ENCODE results near the gene PWWP2B.

The PWWP2B gene

DNA sequence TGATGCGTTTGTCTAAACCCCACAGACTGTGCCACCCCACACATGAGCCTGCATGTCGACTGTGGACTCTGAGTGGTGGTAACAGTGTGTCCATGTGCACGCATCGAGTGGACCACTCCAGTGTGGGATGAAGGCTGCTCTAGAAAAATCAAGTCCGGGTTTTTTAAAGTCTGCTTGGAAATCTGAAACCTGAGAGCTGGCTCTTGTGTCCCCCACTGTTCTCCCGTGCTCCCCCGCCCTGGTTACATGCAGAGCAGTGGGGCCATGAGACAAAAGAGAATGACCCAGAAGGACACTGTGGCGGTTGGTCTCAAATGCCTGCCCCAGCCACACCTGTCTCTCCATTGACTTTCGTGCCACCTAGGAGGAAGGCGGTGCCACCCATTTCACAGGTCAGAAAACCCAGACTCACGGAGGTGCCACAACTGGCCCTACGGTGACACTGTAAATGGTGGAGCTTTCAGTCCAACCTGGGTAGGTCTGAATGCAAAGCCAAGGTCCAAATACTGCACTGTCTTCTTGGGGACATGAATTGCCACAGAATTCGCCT is 27.3 kb upstream of the PWWP2B start:
- TF ChIP-seq ZFX (IDR thresholded peaks at IDR 0.05), result no peak
- TF ChIP-seq, protein P1, sequence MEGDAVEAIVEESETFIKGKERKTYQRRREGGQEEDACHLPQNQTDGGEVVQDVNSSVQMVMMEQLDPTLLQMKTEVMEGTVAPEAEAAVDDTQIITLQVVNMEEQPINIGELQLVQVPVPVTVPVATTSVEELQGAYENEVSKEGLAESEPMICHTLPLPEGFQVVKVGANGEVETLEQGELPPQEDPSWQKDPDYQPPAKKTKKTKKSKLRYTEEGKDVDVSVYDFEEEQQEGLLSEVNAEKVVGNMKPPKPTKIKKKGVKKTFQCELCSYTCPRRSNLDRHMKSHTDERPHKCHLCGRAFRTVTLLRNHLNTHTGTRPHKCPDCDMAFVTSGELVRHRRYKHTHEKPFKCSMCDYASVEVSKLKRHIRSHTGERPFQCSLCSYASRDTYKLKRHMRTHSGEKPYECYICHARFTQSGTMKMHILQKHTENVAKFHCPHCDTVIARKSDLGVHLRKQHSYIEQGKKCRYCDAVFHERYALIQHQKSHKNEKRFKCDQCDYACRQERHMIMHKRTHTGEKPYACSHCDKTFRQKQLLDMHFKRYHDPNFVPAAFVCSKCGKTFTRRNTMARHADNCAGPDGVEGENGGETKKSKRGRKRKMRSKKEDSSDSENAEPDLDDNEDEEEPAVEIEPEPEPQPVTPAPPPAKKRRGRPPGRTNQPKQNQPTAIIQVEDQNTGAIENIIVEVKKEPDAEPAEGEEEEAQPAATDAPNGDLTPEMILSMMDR (conservative IDR thresholded peaks at IDR 0.05), result no peak
- H3K27ac ChIP-seq, result no peak overlapping the region

DNA sequence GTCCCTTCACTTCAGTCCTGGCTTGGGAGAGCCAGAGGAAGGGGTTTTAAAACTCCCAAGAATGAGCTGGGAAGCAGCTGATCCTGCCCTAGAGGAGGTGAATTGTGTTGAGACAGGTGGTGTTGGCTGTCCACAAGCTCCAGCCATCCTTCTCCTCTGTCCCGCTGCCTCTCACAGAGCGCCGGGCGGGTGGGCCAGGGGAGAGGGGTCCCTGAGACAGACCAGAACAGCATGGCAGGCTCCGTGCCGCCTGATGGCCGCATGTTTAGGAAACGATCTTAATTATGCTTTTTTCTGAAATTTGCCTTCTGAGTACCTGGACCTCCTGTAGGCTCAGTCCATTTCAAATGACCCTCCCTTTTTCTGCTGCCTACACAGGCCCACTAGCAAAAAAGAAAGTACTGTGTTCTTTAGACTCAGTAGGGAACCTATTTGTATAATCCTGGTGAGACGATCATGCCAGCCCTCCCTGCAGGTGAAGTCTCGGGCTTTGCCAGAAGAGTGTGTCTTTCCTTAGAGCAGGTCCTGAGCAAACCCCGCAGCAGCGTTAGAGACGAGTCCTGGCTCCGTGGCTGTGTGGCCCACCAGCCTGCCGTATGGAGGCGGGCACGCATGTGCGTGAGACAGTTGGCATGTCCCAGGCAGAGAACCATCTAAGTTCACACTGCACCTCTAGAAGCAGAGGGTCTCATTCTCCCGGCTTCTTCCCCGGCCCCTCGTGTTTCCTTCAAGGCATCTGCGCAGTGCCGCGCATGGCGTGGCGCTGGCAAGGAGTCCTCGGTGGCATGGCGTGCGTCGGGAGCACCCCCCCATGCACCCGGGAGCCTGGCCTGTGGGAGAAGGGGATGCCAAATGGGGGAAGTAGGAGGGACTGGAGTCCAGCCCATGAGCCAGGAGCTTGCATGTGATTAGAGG is 26.3 kb upstream of the PWWP2B start:
- TF ChIP-seq, protein P1 (conservative IDR thresholded peaks at IDR 0.05), result no peak
- no peak for TF ChIP-seq ZFX (IDR thresholded peaks at IDR 0.05)

DNA sequence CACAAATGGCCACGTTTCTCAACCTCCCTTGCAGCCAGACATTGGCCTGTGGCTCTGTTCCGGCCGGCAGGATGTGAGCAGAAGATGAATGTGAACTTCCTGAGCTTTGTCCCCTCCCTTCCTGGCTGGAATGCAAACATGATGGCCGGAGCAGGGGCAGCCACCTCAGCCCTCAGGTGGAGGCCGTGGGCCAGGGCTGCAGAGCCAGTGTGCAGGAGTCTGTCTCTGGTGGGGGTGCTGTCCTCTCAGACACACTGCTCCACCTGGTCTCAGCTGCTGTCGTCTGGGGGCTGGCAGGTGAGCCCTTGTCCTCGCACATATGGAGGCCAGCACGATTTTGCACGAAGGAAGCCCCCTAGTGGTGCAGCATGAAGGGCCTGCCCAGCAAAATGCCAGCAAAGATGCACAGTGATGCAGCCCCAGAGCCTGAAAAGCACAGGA is 25.3 kb upstream of the PWWP2B start:
- no peak overlapping the region for H3K27ac ChIP-seq
- TF ChIP-seq, protein P1 (conservative IDR thresholded peaks at IDR 0.05), result no peak; the same call in 1 of the 2 replicates
- TF ChIP-seq ZFX (IDR thresholded peaks at IDR 0.05), result no peak

More for the DNA sequence above, 26.3 kb upstream of the PWWP2B start:
- H3K27ac ChIP-seq, result no peak overlapping the region

DNA sequence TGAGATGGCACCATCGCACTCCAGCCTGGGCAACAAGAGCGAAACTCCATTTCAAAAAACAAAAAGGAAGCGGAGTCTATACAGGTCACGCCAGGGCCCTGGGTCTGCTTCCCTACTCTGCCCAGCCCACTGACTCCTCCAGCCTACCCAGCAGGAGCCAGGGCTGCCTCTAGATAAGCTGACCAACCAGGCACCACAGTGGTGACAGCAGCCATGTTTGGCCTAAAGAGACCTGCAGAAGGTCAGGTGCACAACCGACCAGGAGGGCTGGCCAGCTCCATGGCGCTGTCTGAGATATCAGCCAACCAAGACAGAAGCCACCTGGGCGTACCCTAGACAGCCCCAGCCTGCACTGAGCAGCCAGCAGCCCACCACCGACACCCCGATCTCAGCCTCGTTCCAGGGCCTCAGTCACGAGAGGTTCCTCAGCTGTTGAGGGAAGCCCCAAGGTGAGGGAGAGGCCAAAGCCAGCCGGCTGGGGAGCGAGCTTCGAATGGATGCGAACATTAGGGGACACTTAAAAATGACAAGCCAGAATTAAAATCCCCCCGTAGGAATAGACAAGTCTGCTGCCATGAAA is 24.4 kb upstream of the PWWP2B start:
- no peak overlapping the region for H3K27ac ChIP-seq
- TF ChIP-seq ZFX (IDR thresholded peaks at IDR 0.05), result no peak
- TF ChIP-seq, protein P1 (conservative IDR thresholded peaks at IDR 0.05), result no peak

DNA sequence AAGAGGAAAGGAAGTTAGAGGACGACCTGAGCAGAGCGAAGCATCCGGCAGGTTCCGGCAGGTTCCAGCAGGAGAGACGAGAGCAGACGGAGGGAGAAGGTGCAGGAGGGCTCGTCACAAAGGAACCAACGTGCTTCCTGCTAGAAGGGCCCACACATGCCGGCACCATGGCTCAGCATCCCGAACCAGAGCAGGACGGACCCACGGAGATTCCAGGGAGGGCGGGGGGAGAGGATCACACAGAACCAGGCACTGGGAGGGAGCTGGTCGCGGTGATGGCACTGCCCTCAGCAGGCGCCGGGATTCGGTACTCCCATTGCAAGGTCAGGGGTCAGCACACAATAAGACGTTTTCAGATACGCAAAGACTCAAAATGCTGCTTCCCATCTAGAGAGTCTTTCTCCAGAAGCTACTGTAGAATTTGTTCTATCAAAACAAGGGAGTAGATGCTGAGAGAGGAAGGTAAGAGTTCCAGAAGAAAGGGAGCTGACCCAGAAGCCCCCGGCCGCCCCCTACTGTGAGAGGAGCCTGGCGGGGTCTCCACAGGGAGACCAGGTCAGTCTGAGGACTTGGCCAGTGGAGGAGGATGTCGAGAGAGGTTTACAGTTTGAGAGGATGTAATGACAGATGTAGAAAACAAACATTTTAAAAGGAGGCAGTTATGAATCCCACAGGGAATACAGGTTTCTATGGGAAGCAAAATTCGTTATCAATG is 23.6 kb upstream of the PWWP2B start:
- H3K27ac ChIP-seq, result no peak overlapping the region
- TF ChIP-seq ZFX (IDR thresholded peaks at IDR 0.05), result no peak
- TF ChIP-seq, protein P1 (conservative IDR thresholded peaks at IDR 0.05), result no peak

DNA sequence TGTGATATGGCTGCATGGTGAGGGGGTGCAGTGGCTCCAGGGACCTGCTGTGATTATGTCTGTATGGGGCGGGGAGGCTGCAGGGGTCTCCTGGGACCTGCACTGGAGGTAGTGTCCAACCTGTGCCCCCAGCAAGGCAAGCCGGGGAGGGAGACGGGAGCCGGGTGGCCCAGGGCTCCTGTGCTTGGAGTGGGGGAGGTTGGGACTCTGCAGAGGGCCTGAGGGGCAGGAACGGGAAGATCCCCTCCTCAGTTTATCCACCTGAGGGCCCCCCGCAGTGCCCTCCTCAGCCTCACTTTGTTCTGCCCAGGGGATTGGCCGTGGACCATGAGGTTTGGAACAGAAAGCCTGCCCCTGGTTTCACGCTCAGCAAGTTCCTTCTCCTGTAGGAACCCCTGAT is 22.8 kb upstream of the PWWP2B start:
- no peak overlapping the region for H3K27ac ChIP-seq
- TF ChIP-seq ZFX (IDR thresholded peaks at IDR 0.05), result no peak
- TF ChIP-seq, protein P1 (conservative IDR thresholded peaks at IDR 0.05), result no peak
